Prostate gland (tissue), 2 donors: ENCODE data around the gene SH3TC1.

Source experiments
- CTCF ChIP-seq, 4 experiments: fragments of 200-600 bp in 2 of 4; fragments of 450-650 bp in 2 of 4; sonication (generic) in 2 of 4; IDR thresholded peaks; 1 replicate in 3 of 4; 2 replicates in 1 of 4; pipeline ENCODE4 v1.5.1; 2016 to 2019; ENCODE audit warnings: antibody characterized with exemption in 4 of 4, mild to moderate bottlenecking in 2 of 4, moderate library complexity in 2 of 4
- POLR2AphosphoS5 ChIP-seq: sonication (generic); formaldehyde crosslinking; IDR thresholded peaks from one replicate; pipeline ENCODE4 v1.6.1; 2017; ENCODE audit warnings: antibody characterized with exemption

- TF ChIP-seq CTCF (IDR thresholded peaks at IDR 0.05) (no peak), POLR2AphosphoS5 (no peak)
Measured at GRCh38 chr4:8149664-8150063, 49.4 kb upstream of the SH3TC1 start.
